Measurements from ENCODE around the gene STARD9. TPM values are rescaled to one million over a fixed set of nuclear protein-coding genes. Genes with fewer than 3 reads are reported as not detected.

The STARD9 gene
- total RNA-seq, 1 experiment from 2014 or later = 0.86 TPM

- Histone ChIP-seq H3K27me3 (replicated peaks; ENCODE audit: control insufficient read depth, insufficient read depth, low read length) (no peaks in the 10 kb centered on the region), H3K9me3 (no peaks in the 10 kb centered on the region), H3K36me3 (ENCODE audit: control insufficient read depth, insufficient read depth, low read length) (no peaks in the 10 kb centered on the region; the same call in 1 of the 2 replicates), H3K4me3 (ENCODE audit: low read depth, low read length) (no peak overlapping the region), H3K4me1 (no peaks in the 10 kb centered on the region)
- H3K36me3 Mint-ChIP-seq (ENCODE audit: insufficient read depth, unreplicated experiment) = no peaks in the 10 kb centered on the region
- BruUV-seq (replicated peaks) = no TSS peak
- H3K27me3 Mint-ChIP-seq (ENCODE audit: insufficient read depth, unreplicated experiment) = peaks cover 5% of the 10 kb centered on the region
- ChIA-PET POLR2A (no interaction called here), CTCF (no interaction called here)
- H3K27ac Mint-ChIP-seq (ENCODE audit: unreplicated experiment) = no peak overlapping the region
- no peaks in the 10 kb centered on the region for H3K9me3 Mint-ChIP-seq (ENCODE audit: unreplicated experiment)
- DNase-seq = no peak
- intact Hi-C loops (cut with micrococcal nuclease; ENCODE audit: unreplicated experiment) = no loop called here
- no peak overlapping the region for H3K4me3 Mint-ChIP-seq (ENCODE audit: unreplicated experiment)
- H3K4me1 Mint-ChIP-seq (ENCODE audit: low read depth, unreplicated experiment) = no peaks in the 10 kb centered on the region
- TF ChIP-seq CTCF (IDR thresholded peaks at IDR 0.05; ENCODE audit: insufficient read depth in 1 of 2, low read depth in 1 of 2, low read length in 1 of 2, severe bottlenecking in 1 of 2, unreplicated experiment in 1 of 2) = no peak
These were observed 90.4 kb downstream of the STARD9 start for GRCh38 chr15:42665827-42666226.

- no peaks in the 10 kb centered on the region for H3K4me1 Mint-ChIP-seq (ENCODE audit: low read depth, unreplicated experiment)
- BruUV-seq (replicated peaks) = no TSS peak
- H3K27me3 Mint-ChIP-seq (ENCODE audit: insufficient read depth, unreplicated experiment) = peaks cover 8% of the 10 kb centered on the region
- H3K36me3 Mint-ChIP-seq (ENCODE audit: insufficient read depth, unreplicated experiment) = no peaks in the 10 kb centered on the region
- no peak for TF ChIP-seq CTCF (IDR thresholded peaks at IDR 0.05; ENCODE audit: insufficient read depth in 1 of 2, low read depth in 1 of 2, low read length in 1 of 2, severe bottlenecking in 1 of 2, unreplicated experiment in 1 of 2)
- no peaks in the 10 kb centered on the region for H3K9me3 Mint-ChIP-seq (ENCODE audit: unreplicated experiment)
- H3K4me3 Mint-ChIP-seq (ENCODE audit: unreplicated experiment) = no peak overlapping the region
- intact Hi-C loops (cut with micrococcal nuclease; ENCODE audit: unreplicated experiment) = no loop called here
- POLR2A ChIA-PET = no interaction called here
- no peak for DNase-seq
- Histone ChIP-seq H3K4me3 (ENCODE audit: low read depth, low read length) (no peak overlapping the region), H3K36me3 (ENCODE audit: control insufficient read depth, insufficient read depth, low read length) (no peaks in the 10 kb centered on the region; the same call in 1 of the 2 replicates), H3K9me3 (no peaks in the 10 kb centered on the region), H3K27me3 (replicated peaks; ENCODE audit: control insufficient read depth, insufficient read depth, low read length) (no peaks in the 10 kb centered on the region), H3K4me1 (no peaks in the 10 kb centered on the region)
- CTCF ChIA-PET = no interaction called here
- no peak overlapping the region for H3K27ac Mint-ChIP-seq (ENCODE audit: unreplicated experiment)
These were observed 92.4 kb downstream of the STARD9 start for GRCh38 chr15:42667855-42668254.

GRCh38 chr15:42670451-42670850 is 95.0 kb downstream of the STARD9 start:
- no peak for DNase-seq
- Mint-ChIP-seq H3K9me3 (ENCODE audit: unreplicated experiment) (no peaks in the 10 kb centered on the region), H3K27me3 (ENCODE audit: insufficient read depth, unreplicated experiment) (peaks cover 6% of the 10 kb centered on the region), H3K4me3 (ENCODE audit: unreplicated experiment) (no peak overlapping the region), H3K4me1 (ENCODE audit: low read depth, unreplicated experiment) (no peaks in the 10 kb centered on the region), H3K36me3 (ENCODE audit: insufficient read depth, unreplicated experiment) (no peaks in the 10 kb centered on the region), H3K27ac (ENCODE audit: unreplicated experiment) (no peak overlapping the region)
- Histone ChIP-seq H3K4me3 (ENCODE audit: low read depth, low read length) (no peak overlapping the region), H3K36me3 (ENCODE audit: control insufficient read depth, insufficient read depth, low read length) (no peaks in the 10 kb centered on the region; the same call in 1 of the 2 replicates), H3K9me3 (no peaks in the 10 kb centered on the region), H3K27me3 (replicated peaks; ENCODE audit: control insufficient read depth, insufficient read depth, low read length) (no peaks in the 10 kb centered on the region), H3K4me1 (no peaks in the 10 kb centered on the region)
- no peak for TF ChIP-seq CTCF (IDR thresholded peaks at IDR 0.05; ENCODE audit: insufficient read depth in 1 of 2, low read depth in 1 of 2, low read length in 1 of 2, severe bottlenecking in 1 of 2, unreplicated experiment in 1 of 2)
- no TSS peak for BruUV-seq (replicated peaks)
- intact Hi-C loops (cut with micrococcal nuclease; ENCODE audit: unreplicated experiment) = no loop called here
- POLR2A ChIA-PET = no interaction called here
- CTCF ChIA-PET = no interaction called here
